IMR-90 (cell line): ENCODE measurements around the gene FAM174C.

Experiments used
- CEBPB ChIP-seq: IDR thresholded peaks from 2 replicates; pipeline ENCODE4 v1.6.1; 2012; ENCODE audit warnings: low read depth, low read length, improper control_type of control experiment
- CTCF ChIP-seq: conservative IDR thresholded peaks from 2 replicates; pipeline ENCODE4 v1.5.1; 2012; ENCODE audit warnings: mild to moderate bottlenecking, low read depth, low read length, improper control_type of control experiment
- POLR2A ChIP-seq: IDR thresholded peaks from 2 replicates; pipeline ENCODE4 v1.6.1; 2012; ENCODE audit warnings: mild to moderate bottlenecking, low read depth, low read length
- USF2 ChIP-seq: fragments of 150-350 bp; IDR thresholded peaks from 2 replicates; pipeline ENCODE4 v1.6.1; 2017; ENCODE audit warnings: mild to moderate bottlenecking, antibody characterized with exemption, low read length, low read depth

DNA sequence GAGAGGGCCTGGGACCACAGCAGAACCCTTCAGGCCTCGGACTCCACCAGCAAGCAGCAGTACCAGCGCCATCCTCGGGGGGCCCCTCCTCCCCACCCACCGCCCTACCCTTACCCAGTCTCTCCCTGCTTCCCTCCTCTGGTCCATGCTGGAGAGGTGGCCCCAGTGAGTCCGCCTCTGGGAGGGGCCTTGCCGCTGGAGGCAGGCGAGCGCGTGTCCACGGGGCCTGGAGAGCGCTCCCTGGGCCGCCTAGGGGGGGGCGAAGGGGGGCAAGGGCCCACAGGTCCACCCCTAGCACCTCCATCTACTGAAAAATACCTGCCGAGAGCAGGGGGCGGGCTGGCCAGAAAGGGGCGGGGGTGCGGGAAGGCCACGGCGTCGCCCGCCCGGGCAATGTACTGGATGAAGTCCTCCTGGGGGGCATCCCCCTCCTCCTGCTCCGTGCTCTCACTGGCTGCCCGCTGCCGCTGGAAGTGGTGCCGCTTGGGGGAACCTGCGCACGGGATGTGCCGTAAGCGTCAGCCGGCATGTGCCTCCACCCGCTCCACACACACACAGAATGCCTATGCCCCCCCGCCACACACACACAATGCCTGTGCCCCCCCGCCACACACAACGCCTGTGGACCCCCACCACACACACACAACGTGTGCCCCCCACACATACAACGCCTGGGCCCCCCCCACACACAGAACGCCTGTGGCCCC is 44.4 kb upstream of the FAM174C start:
- no peak for TF ChIP-seq CTCF
- TF ChIP-seq POLR2A: no peak
- no peak for TF ChIP-seq USF2
- no peak for TF ChIP-seq CEBPB
